Right ventricle myocardium superior (tissue), 1 donor: Measurements from ENCODE around the gene CDH15. TPM values are rescaled to one million over a fixed set of nuclear protein-coding genes. Genes with fewer than 3 reads are reported as not detected.
A peak's percentile ranks its signal among the peaks of the same experiment; 100 is the strongest.

Experiments used
- ATAC-seq: fragments of 200-7000 bp; cut with Tn5 transposase; one replicate; pipeline ENCODE4 v1.9.1; 2020; ENCODE audit warnings: mild to moderate bottlenecking; ENCODE audit not compliant: poor library complexity
- DNase-seq: peaks from one replicate; pipeline ENCODE4 v3.0.0-alpha.2; 2020
- intact Hi-C: fragments of 100-400 bp; cut with DNase I; formaldehyde crosslinking; loops from one replicate; pipeline ENCODE4 v1.11.2; 2022
- total RNA-seq: library from RNA; stranded (reverse); fragmentation: NEBNext Ultra II Directional; extraction: Animal tissue kit (Norgen Biotek cat#: 25700); gene quantifications from one replicate; pipeline ENCODE4 v1.2.1, GENCODE V29; 2021
- donor health status: DM: no; HTN: yes; CAD: no; lungs with severe emphysema.

CDH15 gene
- total RNA-seq, 1 donor from 2014 or later = not detected

- peak; percentile 80 for ATAC-seq
- DNase-seq = peak; percentile 90
- intact Hi-C loops = loop anchor here (5.0 kb wide), 1 partner anchor 425 kb away; no protein-coding TSS in a partner anchor
Observed at GRCh38 chr16:89167425-89167941, 4.1 kb upstream of the CDH15 start.

GRCh38 chr16:89168381-89169189 lies 3.0 kb upstream of the CDH15 start:
- intact Hi-C loops = loop anchor here (5.0 kb wide), 1 partner anchor 426 kb away; no protein-coding TSS in a partner anchor
- no peak for ATAC-seq
- DNase-seq = no peak

- intact Hi-C loops = loop anchor here (5.0 kb wide), 1 partner anchor 427 kb away; no protein-coding TSS in a partner anchor
- ATAC-seq = no peak
- DNase-seq = no peak
Observed at GRCh38 chr16:89169778-89170177, 1.8 kb upstream of the CDH15 start.

- DNase-seq (no peak), ATAC-seq (no peak)
- intact Hi-C loops = no loop called here
Observed at GRCh38 chr16:89170346-89171215, 967 bp upstream of the CDH15 start.

GRCh38 chr16:89172171-89172527 lies 601 bp downstream of the CDH15 start:
- ATAC-seq = no peak
- intact Hi-C loops = no loop called here
- DNase-seq = no peak

- intact Hi-C loops = no loop called here
- DNase-seq (no peak), ATAC-seq (no peak)
Observed at GRCh38 chr16:89172528-89173173, 1.1 kb downstream of the CDH15 start.

GRCh38 chr16:89173174-89173921 lies 1.8 kb downstream of the CDH15 start:
- DNase-seq = no peak
- ATAC-seq = no peak
- intact Hi-C loops = no loop called here

- intact Hi-C loops = no loop called here
Observed at GRCh38 chr16:89174055-89174827, 2.7 kb downstream of the CDH15 start.

GRCh38 chr16:89174877-89175276 lies 3.3 kb downstream of the CDH15 start:
- intact Hi-C loops = no loop called here
- no peak for ATAC-seq
- no peak for DNase-seq

More at GRCh38 chr16:89174055-89174827, 2.7 kb downstream of the CDH15 start:
- DNase-seq (no peak), ATAC-seq (no peak)

- no peak for DNase-seq
- intact Hi-C loops = no loop called here
- no peak for ATAC-seq
Observed at GRCh38 chr16:89175280-89176146, 4.0 kb downstream of the CDH15 start.

- DNase-seq (no peak), ATAC-seq (no peak)
- intact Hi-C loops = no loop called here
Observed at GRCh38 chr16:89176147-89176690, 4.7 kb downstream of the CDH15 start.

- no peak for ATAC-seq
- no peak for DNase-seq
- intact Hi-C loops = no loop called here
Observed at GRCh38 chr16:89176717-89177116, 5.2 kb downstream of the CDH15 start.

- intact Hi-C loops = no loop called here
- no peak for ATAC-seq
- no peak for DNase-seq
Observed at GRCh38 chr16:89177501-89177900, 6.0 kb downstream of the CDH15 start.

GRCh38 chr16:89178453-89179147 lies 7.1 kb downstream of the CDH15 start:
- DNase-seq (no peak), ATAC-seq (no peak)
- intact Hi-C loops = no loop called here

GRCh38 chr16:89179148-89179484 lies 7.6 kb downstream of the CDH15 start:
- no peak for ATAC-seq
- intact Hi-C loops = no loop called here
- no peak for DNase-seq
